ENCODE data around the gene TMEM54. TPM values are rescaled to one million over a fixed set of nuclear protein-coding genes. Genes with fewer than 3 reads are reported as not detected.

Gene TMEM54
- total and polyA plus RNA-seq, 9 of the 15 experiments (the other 6 are each of a cell fraction or from before 2014, with no cell fraction given) = 1.00 to 16.2 (median 8.2) TPM

GRCh38 chr1:32892368-32893197 lies 8.6 kb downstream of the TMEM54 start:
- Histone ChIP-seq H3K9me3 (replicated peaks; ENCODE audit: control insufficient read depth, insufficient read depth, low read depth, low read length) (no peaks in the 10 kb centered on the region), H3K36me3 (ENCODE audit: control insufficient read depth, insufficient read depth, low read length) (no peaks in the 10 kb centered on the region), H3K27me3 (ENCODE audit: control insufficient read depth in 2 of 2, insufficient read depth in 2 of 2, low read length in 2 of 2) (peaks cover 5 to 67% of the 10 kb centered on the region in 2 experiments; a peak in 3 of 5 replicates), H3K9ac (ENCODE audit: insufficient read depth in 1 of 2, low read depth in 2 of 2, low read length in 2 of 2) (peak overlapping the region; percentile 21 to 73; a peak in 3 of 4 replicates), H3K4me2 (ENCODE audit: insufficient read depth, low read length) (peak overlapping the region; percentile 81), H4K20me1 (replicated peaks; ENCODE audit: control insufficient read depth, insufficient read depth, low read length) (peaks cover 37% of the 10 kb centered on the region), H3K4me3 (peak overlapping the region; percentile 42), H3K27ac (ENCODE audit: extremely low read depth, low read depth, low read length) (no peak overlapping the region), H3K4me1 (replicated peaks in 1 of 2; ENCODE audit: control insufficient read depth in 2 of 2, insufficient read depth in 2 of 2, low read length in 2 of 2) (peaks cover 5 to 18% of the 10 kb centered on the region in 2 experiments; a peak in 3 of 5 replicates), H3K9me1 (ENCODE audit: control insufficient read depth, insufficient read depth, low read length) (no peaks in the 10 kb centered on the region), H3K79me2 (ENCODE audit: control insufficient read depth, insufficient read depth, low read length) (no peaks in the 10 kb centered on the region), H2AFZ (ENCODE audit: low read depth, low read length) (peak overlapping the region; percentile 51)
- FAIRE-seq (peak; percentile 74), ATAC-seq (peak; percentile 94), DNase-seq (ENCODE audit: extremely low read depth in 1 of 4, low spot score in 3 of 4) (peak; percentile 78 to 88 (median 85))
- no TSS peak for BruUV-seq (replicated peaks)
- intact Hi-C loops (cut with micrococcal nuclease) = no loop called here
- WGBS (ENCODE audit: insufficient coverage, low coverage, missing lambda C conversion rate) = 11% methylated on average over 46 of the region's 49 CpGs
- CTCF ChIA-PET (ENCODE audit: low intra/inter-chr PET ratio) = interaction anchor here (0.6 to 2.7 kb wide), 5 partner anchors 114 to 884 kb away, joined by 3 to 18 read pairs (median 5); no protein-coding TSS in a partner anchor
- in situ Hi-C loops (cut with MboI) = loop anchor here (25.0 kb wide), 1 partner anchor 720 kb away; no protein-coding TSS in a partner anchor
- POLR2A ChIA-PET = interaction anchor here (0.6 to 1.2 kb wide), 8 partner anchors 10 to 194 kb away, joined by 3 to 5 read pairs (median 3); no protein-coding TSS in a partner anchor
- TF ChIP-seq GTF2E2 (tag; IDR thresholded peaks at IDR 0.05) (no peak), ZNF780A (CRISPR knock-in tag; IDR thresholded peaks at IDR 0.05) (no peak), TARDBP (IDR thresholded peaks at IDR 0.05) (peak; percentile 80; the same call in 1 of the 2 replicates), TCF7 (IDR thresholded peaks at IDR 0.05; ENCODE audit: borderline replicate concordance) (no peak), MTA2 (IDR thresholded peaks at IDR 0.05; ENCODE audit: low read depth) (no peak), NR4A1 (CRISPR knock-in tag; IDR thresholded peaks at IDR 0.05) (no peak), NR4A1 (tag; IDR thresholded peaks at IDR 0.05) (0 out of 2 replicates have a peak, but pooled peaks have one; percentile 60), XRCC4 (IDR thresholded peaks at IDR 0.05; ENCODE audit: extremely low read depth, insufficient read depth, insufficient read length) (no peak), CCNT2 (IDR thresholded peaks at IDR 0.05; ENCODE audit: borderline replicate concordance, extremely low read depth, insufficient read length, low read depth, low read length) (peak; percentile 51), FOXA3 (CRISPR knock-in tag; conservative IDR thresholded peaks at IDR 0.05 in 1 of 2, IDR thresholded peaks at IDR 0.05 in 1 of 2) (no peak), ERF (CRISPR knock-in tag; IDR thresholded peaks at IDR 0.05) (no peak), PML (IDR thresholded peaks at IDR 0.05; ENCODE audit: low read length) (no peak), TRIM28 (IDR thresholded peaks at IDR 0.05) (no peak), STAT5B (CRISPR knock-in tag; IDR thresholded peaks at IDR 0.05) (no peak), CBFA2T3 (IDR thresholded peaks at IDR 0.05) (0 out of 2 replicates have a peak, but pooled peaks have one; percentile 10), ZNF253 (CRISPR knock-in tag; conservative IDR thresholded peaks at IDR 0.05) (no peak), AFF4 (CRISPR knock-in tag; IDR thresholded peaks at IDR 0.05) (0 out of 2 replicates have a peak, but pooled peaks have one; percentile 32)
- TF ChIP-seq, protein P1, sequence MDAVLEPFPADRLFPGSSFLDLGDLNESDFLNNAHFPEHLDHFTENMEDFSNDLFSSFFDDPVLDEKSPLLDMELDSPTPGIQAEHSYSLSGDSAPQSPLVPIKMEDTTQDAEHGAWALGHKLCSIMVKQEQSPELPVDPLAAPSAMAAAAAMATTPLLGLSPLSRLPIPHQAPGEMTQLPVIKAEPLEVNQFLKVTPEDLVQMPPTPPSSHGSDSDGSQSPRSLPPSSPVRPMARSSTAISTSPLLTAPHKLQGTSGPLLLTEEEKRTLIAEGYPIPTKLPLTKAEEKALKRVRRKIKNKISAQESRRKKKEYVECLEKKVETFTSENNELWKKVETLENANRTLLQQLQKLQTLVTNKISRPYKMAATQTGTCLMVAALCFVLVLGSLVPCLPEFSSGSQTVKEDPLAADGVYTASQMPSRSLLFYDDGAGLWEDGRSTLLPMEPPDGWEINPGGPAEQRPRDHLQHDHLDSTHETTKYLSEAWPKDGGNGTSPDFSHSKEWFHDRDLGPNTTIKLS (IDR thresholded peaks at IDR 0.05; ENCODE audit: borderline replicate concordance, low read depth) = peak; percentile 33; the same call in 1 of the 2 replicates

Measured in K562 (cell line).